Hematopoietic multipotent progenitor cell treated with erythropoietin and hydrocortisone succinate and interleukin-3 and kit ligand, for 8 days (in vitro differentiated cells): ENCODE measurements around the gene WNT6.

Experiments
- DNase-seq: peaks from one replicate; pipeline ENCODE4 v3.0.0-alpha.2; 2015

The WNT6 gene

DNA sequence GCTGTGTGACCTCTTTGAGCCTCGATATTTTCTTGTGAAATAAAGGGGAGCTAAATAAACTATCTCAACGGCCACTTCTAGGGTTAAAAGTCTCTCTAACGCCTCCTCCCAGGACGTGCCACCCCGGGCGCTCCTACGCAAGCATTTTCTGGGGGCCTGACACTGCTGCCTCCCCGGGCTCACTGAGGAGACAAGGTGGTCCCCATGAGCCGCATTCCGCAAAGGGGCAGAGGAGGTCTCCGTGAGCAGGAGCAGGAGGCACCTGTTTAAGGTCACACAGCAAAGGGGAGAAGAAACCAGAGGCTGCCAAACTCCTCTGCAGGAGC lies 20.1 kb downstream of the WNT6 start:
- no peak for DNase-seq

DNA sequence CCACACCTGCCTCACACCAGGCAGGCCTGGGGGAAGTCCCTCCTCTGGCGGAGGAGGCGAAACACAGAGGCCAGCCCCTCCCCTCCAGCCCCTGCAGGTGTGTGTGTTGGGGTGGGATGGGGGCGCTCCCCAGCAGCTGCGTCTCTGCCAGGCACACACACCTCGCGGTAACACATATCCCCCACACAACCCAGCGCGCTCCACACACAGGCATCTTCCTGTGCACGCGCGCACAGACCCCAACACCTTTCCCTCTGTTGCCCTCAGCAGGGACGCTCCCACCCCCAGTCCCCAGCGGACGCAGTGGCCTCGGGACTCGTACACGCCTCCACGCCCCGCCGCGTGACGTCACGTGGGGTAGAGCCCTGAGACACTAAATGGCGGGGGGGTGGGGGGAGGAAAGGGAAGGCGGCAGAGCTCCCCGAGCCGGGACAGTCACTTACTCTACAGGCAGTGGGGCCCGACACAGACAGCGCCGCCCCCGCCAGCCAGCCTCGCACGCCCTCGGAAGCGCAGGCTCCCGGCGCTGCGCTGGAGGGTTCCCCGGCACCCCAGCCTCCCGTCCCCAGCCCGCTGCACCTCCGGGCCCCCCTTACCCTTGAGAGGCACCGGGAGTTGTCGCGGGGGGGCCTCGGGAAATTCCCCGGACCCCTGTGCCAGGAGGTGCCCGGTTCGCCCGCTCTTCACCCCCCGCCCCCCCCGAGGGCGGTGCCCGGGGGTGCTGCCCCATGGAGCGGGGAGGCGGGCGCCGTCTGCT lies 20.7 kb downstream of the WNT6 start, which contains the start of gene WNT10A:
Gene WNT10A (plus strand): TSS at position 751 of the 757 bp plus-strand sequence. CDS start 144 bp downstream, outside the sequence.
- DNase-seq, result no peak

DNA sequence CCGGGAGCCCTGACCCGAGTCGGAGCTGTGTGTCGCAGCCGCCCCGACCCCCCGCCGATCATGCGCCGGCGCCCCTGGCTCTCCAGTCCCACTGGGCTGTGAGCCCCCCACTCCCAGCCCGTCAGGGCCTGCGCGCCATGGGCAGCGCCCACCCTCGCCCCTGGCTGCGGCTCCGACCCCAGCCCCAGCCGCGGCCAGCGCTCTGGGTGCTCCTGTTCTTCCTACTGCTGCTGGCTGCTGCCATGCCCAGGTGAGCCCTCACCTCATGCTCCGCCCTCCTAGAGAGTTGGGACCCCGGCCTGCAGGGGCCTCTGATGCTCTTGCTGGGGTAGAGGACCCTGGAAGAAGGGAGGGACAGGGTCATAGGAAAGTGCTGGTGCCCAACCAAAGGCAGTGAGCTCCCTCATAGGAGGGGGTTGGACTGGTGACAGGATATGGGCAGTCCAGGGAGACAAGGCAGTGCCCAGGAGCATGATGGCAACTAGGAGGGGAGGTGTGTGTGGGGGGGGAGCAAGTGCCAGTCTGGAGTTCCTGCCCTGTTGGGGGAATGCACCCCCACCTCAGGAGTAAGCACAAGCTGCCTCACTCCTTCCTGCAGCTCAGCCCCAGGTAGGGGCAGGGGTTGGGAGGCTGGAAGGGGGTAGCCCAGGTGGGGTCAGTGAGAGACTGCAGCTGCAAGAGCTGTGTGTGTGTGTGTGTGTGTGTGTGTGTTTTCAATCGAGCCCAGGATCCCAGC lies 21.4 kb downstream of the WNT6 start:
- DNase-seq, result no peak

DNA sequence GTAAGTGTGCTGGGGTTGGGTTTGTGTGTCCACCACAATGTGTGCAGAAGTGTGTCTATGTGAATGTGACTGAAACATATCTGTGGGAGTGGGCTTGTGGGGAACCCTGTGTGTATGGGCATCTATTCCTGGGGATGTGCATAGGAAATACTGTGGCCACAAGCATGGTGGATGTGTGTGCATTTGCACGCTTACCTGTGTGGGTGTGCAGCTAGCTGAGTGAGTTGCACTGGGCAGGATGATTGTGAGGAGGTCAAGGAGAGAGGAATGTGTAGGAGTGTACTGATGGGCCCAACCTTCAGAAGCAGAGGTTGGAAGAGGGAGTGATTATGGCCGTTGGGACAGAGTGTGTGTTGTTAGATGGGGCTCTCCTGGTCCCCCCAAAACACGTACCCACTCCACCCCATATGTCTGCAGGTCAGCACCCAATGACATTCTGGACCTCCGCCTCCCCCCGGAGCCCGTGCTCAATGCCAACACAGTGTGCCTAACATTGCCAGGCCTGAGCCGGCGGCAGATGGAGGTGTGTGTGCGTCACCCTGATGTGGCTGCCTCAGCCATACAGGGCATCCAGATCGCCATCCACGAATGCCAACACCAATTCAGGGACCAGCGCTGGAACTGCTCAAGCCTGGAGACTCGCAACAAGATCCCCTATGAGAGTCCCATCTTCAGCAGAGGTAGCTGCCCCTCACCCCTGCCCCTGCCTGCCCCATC lies 22.3 kb downstream of the WNT6 start:
- DNase-seq, result no peak

DNA sequence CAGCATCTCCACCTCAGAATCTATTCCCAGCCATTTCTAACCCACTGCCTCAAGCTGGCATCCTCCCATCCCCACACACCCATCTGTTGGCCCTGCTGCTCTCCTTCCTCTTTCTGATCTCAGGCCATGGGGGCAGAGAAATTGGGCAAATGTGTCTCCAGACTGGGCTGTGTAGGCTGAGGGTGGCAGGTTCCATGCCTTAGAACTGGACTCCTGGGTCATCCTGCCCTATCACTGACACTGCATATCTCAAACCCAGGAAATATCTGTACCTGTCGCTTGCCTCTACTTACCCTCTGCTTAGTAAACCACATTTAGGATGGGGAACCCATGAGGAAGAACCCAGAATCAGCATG lies 22.8 kb downstream of the WNT6 start:
- no peak for DNase-seq

DNA sequence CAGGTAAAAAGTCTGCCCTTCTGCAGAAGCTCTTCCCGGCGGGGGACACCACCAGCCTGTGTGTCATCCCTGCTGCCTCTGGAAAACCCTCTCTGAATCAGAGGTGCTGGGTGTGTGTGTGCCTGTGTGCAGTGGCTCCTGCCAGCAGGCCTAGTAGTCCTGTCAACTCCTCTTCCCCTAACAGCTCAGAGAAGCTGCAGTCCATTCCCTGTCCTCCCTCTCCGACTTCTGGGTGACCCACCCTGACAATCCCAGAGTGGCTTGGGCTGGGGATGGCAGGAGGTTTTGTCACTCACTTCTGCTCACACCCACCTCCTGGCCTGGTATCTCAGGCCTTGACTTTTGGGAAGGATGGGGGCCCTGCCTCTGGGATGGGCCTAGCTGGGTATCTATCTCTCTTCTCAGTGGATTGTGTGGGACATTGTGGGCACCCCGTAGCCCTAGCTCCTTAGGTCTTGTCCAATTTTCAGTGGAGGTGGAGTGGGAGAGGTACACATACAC lies 23.3 kb downstream of the WNT6 start:
- DNase-seq, result no peak

DNA sequence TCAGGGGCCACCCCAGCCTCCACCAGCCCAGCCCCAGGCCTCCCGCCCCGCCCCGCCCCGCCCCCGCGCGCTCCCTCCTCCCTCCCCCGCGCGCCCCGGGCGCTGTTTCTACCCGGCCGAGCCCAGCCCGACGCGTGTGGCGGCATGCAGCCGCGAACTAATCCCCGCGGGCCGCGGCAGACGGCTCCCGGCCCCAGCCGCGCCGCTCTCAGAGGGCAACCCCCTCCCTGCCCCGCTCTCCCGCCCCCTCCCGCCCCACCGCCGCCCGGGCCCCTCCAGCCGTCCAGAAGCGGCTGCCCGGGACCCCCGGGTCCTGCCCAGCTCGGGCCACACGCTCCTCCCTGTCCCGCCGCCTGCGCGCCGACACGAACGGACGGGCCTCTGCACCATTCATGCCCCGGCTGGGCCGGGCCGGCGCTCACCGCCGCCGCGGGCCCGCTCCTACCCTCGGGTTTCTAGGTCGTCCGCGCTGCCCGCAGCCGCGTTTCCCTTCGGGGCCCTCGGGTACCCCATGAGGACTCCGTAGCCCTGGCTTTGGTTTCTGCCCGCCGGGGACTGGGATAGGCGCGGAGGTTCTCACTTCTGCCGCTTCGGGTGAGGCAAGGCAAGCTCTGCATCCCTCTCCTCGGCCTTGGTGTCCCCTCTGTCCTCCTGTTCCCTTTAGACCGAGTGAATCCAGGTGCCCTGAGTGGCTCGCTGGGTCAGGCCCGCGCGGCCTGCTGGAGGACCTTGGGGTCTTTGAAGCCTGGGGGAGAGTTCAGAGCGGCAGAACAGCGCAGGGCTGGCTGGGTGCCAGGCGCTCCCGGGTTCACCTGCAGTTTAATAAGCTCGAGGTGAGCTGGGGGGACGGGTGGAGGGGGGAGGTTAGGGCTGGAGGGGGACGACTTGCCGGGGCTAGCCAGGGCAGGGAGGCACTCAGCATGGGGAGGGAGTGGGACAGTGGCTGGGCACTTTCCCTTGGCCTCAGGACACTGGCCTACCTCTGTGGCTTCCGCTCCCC lies 24.2 kb downstream of the WNT6 start:
- DNase-seq, result no peak

DNA sequence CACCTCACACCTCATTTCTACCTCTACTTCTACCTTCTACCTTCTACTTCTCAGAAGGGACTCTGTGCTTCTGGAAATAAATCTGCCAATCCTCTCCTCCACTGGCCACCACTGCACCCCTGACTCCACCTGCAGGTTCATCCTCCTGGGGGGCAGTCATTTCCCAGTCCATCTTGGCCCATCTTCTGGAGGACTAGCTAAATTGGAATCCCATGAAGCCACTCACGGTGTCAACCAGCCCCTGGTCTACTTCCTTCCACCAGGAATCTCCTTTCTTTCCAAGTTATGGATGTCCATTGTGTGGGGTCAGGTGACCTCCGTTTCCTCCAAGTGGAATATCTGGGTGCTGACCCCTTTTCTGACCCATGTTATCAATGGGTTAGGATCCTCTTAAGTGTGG lies 24.9 kb downstream of the WNT6 start:
- no peak for DNase-seq

DNA sequence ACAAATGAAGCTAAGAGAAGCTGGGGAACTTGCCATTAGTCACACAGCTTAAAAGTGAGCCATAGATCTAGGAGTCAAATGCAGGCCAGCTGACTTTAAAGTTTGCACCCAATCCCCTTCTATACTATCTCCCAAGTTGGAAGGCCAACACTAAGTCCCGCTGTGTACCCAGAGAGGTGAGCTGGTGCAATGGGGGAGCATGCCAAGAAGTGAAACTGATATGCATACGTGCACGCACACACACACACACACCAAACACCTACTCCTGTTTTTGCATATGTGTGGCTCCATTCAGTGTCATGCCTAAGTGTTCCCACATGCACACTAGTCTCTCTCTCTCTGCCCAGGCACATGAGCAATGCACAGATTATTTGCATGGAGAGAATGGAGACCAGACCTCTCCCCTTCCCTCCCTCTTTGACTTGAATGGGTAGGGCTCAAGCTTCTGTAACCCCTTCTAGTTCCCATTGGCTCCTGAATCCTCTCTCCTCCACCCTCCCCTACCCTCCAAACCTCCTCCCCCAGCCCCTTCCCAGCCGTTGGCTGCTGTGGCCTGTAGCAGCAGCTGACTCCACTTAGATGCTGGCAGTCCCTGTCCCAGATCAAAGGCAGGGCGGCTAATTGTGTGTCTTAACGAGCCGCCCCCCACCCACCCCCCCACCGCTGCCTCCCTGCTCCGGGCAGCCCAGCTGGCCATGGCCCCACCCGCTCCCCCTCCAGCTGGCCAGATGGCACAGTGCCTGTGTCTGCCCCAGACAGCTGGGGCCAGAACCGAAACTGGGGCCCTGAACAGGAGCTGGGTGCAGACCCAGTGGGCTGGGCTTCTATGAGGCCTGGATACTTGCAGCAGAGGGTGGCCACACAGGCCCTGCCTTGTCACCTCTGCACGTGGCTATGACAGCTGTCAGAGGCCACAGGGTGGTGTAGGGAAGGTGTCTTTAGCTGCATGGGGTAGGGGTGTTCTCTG lies 26.7 kb downstream of the WNT6 start:
- no peak for DNase-seq

DNA sequence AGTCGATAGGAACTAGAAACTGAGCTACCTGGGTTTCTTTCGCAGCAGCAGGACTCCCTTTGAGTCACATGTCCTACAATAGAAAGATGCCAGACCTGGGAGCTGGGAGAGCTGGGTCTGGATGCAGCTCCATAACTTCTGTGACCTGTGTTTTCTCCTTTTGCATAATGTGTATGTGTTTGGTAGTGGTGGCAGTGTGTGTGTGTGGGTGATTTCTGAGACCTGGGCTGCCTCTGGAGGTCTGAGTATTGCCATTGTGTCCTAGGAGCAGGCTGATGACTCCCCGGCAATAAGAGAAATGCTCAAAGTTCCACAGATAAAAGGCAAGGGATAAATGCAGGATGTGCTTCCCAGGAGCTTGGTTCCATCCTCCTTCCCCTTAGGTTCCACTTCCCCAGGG lies 27.5 kb downstream of the WNT6 start:
- DNase-seq, result no peak

DNA sequence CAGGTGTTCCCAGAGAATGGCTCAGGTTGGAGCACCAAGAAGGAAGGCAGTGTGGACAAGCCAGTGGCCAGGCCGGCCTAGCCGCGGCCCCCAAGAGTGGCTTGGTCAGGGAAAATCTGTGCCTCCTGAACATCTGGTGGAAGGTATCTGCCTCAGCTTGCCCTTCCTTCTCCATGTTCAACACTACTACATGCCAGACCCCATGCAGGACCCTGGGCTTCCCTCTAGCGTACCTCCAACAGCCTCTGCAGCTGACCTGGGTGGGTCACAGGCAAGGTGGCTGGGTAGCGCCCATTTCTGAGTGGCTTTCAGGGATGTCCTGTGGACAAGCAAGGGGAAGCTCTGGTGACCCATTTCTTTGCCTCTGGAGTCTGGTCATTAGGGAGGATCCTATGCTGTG lies 28.7 kb downstream of the WNT6 start:
- no peak for DNase-seq

DNA sequence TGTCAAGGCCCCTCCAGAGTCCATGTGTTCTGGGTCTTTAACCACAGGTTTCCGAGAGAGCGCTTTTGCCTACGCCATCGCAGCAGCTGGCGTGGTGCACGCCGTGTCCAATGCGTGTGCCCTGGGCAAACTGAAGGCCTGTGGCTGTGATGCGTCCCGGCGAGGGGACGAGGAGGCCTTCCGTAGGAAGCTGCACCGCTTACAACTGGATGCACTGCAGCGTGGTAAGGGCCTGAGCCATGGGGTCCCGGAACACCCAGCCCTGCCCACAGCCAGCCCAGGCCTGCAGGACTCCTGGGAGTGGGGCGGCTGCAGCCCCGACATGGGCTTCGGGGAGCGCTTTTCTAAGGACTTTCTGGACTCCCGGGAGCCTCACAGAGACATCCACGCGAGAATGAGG lies 30.3 kb downstream of the WNT6 start:
- no peak for DNase-seq

DNA sequence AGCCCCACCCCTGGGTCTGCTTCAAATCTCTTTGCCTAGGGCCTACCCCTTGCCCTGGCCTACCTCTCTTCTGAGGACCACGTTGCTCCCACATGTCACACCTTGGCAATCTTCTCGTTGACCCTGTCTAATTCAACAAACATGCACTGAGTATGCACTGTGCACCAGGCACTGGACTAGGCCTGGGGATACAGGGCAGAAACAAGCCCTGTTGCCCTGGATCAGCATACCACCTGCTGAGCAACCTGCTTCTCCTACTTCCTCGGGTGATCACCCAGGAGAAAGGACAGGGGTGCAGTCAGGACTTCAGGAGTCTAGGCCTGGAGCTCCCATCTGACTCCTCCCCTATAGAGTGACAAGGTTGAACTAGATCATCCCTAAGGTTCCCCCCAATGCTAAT lies 30.8 kb downstream of the WNT6 start:
- no peak for DNase-seq

DNA sequence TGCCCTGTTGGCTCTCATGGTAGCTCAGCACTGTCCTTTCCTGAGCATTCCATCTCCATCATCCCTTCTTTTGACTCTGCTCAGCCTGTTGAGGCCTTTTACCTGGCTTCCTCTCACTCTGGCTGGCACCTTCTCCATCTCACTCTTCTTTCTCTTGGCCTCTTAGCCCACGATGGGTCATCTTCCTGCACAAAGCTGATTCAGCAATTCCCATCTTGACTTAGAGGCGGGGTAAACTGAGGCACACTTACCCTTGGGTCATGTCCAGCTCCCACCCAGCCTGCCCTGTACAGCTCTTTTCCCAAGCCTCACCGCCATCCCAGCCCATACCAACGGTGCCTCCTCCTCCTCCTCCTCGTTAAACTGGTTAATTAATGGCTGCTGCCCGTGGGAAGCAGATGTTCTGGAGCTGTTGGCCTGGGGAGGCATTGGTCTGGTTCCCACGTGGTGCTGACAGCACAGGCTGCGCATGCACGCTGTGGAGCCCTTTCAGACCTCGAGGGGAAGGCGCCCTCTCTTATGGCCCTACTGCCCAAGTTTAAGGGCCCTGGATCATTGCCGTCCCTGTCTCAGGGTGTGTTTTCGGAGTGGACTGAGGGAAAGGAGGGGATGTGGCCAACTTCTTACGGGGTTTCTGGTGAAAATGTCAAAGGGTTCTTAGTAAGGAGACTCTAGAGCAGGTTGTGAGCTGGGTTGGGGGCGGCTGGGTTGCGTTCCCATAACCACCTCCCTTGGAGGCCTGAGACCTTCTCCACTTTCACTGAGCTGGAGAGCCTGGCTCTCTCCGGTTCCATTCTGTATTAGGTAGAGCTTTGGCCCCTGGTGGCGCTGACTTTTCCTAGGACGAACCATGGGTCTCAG lies 31.9 kb downstream of the WNT6 start:
- DNase-seq, result no peak

DNA sequence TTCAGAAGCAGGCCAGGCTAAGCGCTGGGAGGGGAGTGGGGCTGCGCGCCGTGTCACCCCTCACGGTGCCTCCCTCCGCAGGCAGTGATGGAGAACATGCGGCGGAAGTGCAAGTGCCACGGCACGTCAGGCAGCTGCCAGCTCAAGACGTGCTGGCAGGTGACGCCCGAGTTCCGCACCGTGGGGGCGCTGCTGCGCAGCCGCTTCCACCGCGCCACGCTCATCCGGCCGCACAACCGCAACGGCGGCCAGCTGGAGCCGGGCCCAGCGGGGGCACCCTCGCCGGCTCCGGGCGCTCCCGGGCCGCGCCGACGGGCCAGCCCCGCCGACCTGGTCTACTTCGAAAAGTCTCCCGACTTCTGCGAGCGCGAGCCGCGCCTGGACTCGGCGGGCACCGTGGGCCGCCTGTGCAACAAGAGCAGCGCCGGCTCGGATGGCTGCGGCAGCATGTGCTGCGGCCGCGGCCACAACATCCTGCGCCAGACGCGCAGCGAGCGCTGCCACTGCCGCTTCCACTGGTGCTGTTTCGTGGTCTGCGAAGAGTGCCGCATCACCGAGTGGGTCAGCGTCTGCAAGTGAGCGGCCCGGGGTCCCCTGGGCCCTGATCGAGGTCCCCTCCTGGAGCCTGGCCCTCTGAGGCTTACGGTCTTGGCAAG lies 33.2 kb downstream of the WNT6 start:
- peak; percentile 69 for DNase-seq

DNA sequence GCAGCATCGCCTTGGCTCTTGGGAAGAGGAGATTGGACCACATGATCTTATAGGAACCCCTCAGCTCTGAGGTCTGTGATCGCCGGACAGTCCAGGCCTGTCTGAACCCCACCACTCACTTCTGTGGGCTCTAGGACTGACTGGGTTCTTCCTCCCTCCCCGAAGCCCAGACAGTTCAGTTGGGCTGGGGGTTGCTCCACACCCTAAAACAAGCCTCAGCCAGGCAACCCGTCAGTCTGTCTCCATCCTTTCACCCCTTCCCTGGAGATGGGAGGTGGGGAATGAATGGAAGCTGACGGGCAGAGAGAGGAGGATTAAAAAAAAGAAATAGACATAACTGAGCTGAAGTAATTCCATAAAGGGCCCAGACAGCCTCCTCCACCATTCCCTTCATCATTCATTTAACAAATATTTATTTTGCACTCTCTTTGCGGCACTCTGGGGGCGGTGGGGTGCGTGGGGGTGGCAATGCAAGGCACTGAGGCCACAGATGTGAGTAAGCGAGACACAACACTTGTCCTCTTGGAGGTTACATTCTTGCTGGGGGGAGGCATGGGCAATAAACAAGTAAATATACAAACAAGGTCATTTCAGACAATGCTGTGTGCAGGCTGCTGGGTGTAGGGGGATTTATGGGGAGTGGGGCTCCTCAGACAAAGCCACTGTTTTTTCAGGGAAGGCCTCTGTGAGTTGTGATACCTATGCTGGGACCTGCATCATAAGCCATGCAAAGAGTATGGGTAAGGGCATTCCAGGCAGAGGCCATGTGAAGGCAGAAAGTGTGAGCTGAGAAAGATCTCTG lies 33.9 kb downstream of the WNT6 start:
- no peak for DNase-seq

DNA sequence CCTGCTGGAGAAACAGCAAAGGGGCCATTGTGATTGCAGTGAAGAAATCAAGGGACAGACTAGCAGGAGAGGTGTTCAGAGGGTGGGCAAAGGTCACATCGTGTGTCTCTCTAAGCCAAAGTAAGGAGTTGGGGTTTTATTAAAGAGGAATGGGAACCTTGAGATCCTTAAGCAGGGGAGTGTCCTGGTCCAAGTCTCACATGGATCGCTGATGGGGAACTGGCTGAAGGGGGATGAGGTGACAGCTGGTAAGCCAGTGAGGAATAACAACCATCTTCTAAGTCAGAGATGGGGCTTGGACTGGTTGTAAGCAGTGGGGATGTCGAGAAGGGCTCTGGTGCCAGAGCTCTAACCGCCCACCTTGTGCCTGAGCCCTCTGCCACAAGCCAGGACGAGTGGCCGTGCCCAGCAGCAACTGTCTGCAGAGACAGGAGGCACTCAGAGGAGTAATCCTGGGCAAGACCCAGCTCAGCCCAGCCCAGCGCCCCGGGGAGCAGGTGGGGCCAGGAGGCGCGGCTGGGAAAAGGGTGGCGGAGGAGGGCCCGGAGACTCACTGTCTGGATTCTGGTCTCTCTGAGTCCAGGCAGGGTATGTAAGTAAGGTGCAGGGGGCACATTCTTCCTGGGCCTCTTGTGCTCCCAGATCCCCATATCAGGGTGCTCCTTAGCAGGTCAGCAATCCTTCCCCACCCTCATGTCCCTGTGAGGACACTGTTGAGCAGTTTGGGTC lies 34.7 kb downstream of the WNT6 start:
- DNase-seq, result no peak

DNA sequence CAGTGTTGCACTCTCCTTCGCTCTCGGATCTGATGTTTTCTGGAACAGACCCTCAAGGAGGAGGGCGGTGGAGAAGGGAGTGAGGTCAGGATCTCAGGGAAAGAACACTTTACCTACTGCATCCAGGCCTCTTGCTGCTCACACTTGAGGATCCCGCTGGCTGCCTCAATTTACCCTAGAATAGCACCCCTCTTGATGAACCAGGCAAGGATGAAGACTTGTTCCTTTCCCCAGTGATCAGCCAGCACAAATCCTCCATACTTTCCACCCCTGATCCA lies 35.2 kb downstream of the WNT6 start:
- no peak for DNase-seq

DNA sequence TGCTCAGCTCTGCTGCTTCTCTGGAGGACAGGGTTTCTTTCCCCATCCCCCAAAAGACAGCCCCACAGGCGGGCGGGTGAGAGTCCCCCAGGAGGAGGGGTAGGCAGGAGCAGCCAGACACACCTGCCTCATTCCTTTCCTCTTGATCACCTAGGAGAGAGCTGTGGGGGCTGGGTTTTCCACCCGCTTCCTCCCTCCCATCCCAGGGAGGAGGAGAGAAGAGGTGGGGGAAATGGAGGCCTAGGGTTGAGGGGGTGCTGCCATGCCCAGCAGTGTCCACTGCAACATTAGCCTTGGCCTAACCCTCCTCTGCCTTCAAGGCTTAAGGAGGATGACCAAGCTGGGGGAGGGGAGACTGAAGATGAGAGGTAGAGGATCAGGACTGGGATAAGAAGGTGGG lies 35.7 kb downstream of the WNT6 start:
- DNase-seq, result no peak
